ENCODE data around the gene COX7B2.

COX7B2 gene

GRCh38 chr4:46781434-46782092 lies 127.5 kb downstream of the COX7B2 start:
- TF ChIP-seq CTCF (conservative IDR thresholded peaks at IDR 0.05; ENCODE audit: low read depth, low read length), result no peak
- Histone ChIP-seq H3K9ac (no peak overlapping the region), H3K36me3 (ENCODE audit: insufficient read depth) (no peaks in the 10 kb centered on the region), H3K4me1 (ENCODE audit: low read depth, poor library complexity, severe bottlenecking) (no peaks in the 10 kb centered on the region), H4K20me1 (ENCODE audit: insufficient read depth) (no peaks in the 10 kb centered on the region), H3K4me2 (no peak overlapping the region), H3K79me2 (ENCODE audit: insufficient read depth, low read depth) (no peaks in the 10 kb centered on the region), H3K27ac (no peak overlapping the region), H3K27me3 (ENCODE audit: insufficient read depth, low read depth) (no peaks in the 10 kb centered on the region), H3K4me3 (IDR thresholded peaks at IDR 0.05; ENCODE audit: insufficient read depth, low read depth, low read length) (no peak overlapping the region), H2AFZ (ENCODE audit: low read depth) (no peak overlapping the region)

GRCh38 chr4:46765465-46765864 lies 143.6 kb downstream of the COX7B2 start:
- H3K4me2 ChIP-seq, result no peak overlapping the region
- H3K27ac ChIP-seq, result no peak overlapping the region
- H3K4me1 ChIP-seq (ENCODE audit: low read depth, poor library complexity, severe bottlenecking), result no peaks in the 10 kb centered on the region
- no peak overlapping the region for H2AFZ ChIP-seq (ENCODE audit: low read depth)
- no peak overlapping the region for H3K9ac ChIP-seq
- no peak for TF ChIP-seq CTCF (conservative IDR thresholded peaks at IDR 0.05; ENCODE audit: low read depth, low read length)
- no peak overlapping the region for H3K4me3 ChIP-seq (IDR thresholded peaks at IDR 0.05; ENCODE audit: insufficient read depth, low read depth, low read length)
- H3K79me2 ChIP-seq (ENCODE audit: insufficient read depth, low read depth), result no peaks in the 10 kb centered on the region
- H3K36me3 ChIP-seq (ENCODE audit: insufficient read depth), result no peaks in the 10 kb centered on the region
- no peaks in the 10 kb centered on the region for H4K20me1 ChIP-seq (ENCODE audit: insufficient read depth)
- H3K27me3 ChIP-seq (ENCODE audit: insufficient read depth, low read depth), result no peaks in the 10 kb centered on the region

- no peaks in the 10 kb centered on the region for H3K36me3 ChIP-seq (ENCODE audit: insufficient read depth)
- no peaks in the 10 kb centered on the region for H3K79me2 ChIP-seq (ENCODE audit: insufficient read depth, low read depth)
- no peaks in the 10 kb centered on the region for H3K27me3 ChIP-seq (ENCODE audit: insufficient read depth, low read depth)
- H3K27ac ChIP-seq, result no peak overlapping the region
- no peak for TF ChIP-seq CTCF (conservative IDR thresholded peaks at IDR 0.05; ENCODE audit: low read depth, low read length)
- H3K4me1 ChIP-seq (ENCODE audit: low read depth, poor library complexity, severe bottlenecking), result no peaks in the 10 kb centered on the region
- H3K4me3 ChIP-seq (IDR thresholded peaks at IDR 0.05; ENCODE audit: insufficient read depth, low read depth, low read length), result no peak overlapping the region
- no peak overlapping the region for H2AFZ ChIP-seq (ENCODE audit: low read depth)
- H3K9ac ChIP-seq, result no peak overlapping the region
- H4K20me1 ChIP-seq (ENCODE audit: insufficient read depth), result no peaks in the 10 kb centered on the region
- H3K4me2 ChIP-seq, result no peak overlapping the region
Measured at GRCh38 chr4:46730075-46730474, 179.0 kb downstream of the COX7B2 start.

GRCh38 chr4:46720055-46720454 lies 189.0 kb downstream of the COX7B2 start:
- no peak overlapping the region for H3K27ac ChIP-seq
- TF ChIP-seq CTCF (conservative IDR thresholded peaks at IDR 0.05; ENCODE audit: low read depth, low read length), result no peak
- no peaks in the 10 kb centered on the region for H4K20me1 ChIP-seq (ENCODE audit: insufficient read depth)
- H3K4me2 ChIP-seq, result no peak overlapping the region
- no peaks in the 10 kb centered on the region for H3K4me1 ChIP-seq (ENCODE audit: low read depth, poor library complexity, severe bottlenecking)
- H2AFZ ChIP-seq (ENCODE audit: low read depth), result no peak overlapping the region
- H3K79me2 ChIP-seq (ENCODE audit: insufficient read depth, low read depth), result no peaks in the 10 kb centered on the region
- no peak overlapping the region for H3K9ac ChIP-seq
- H3K27me3 ChIP-seq (ENCODE audit: insufficient read depth, low read depth), result no peaks in the 10 kb centered on the region
- H3K36me3 ChIP-seq (ENCODE audit: insufficient read depth), result no peaks in the 10 kb centered on the region
- no peak overlapping the region for H3K4me3 ChIP-seq (IDR thresholded peaks at IDR 0.05; ENCODE audit: insufficient read depth, low read depth, low read length)
